ENCODE results near the gene COL9A3.

The COL9A3 gene

GRCh38 chr20:62882426-62882825 lies 65.6 kb downstream of the COL9A3 start:
- DNase-seq = no peak

GRCh38 chr20:62884556-62884955 lies 67.7 kb downstream of the COL9A3 start:
- DNase-seq = no peak

- DNase-seq = no peak
These were observed 68.4 kb downstream of the COL9A3 start for GRCh38 chr20:62885046-62885895.

GRCh38 chr20:62885896-62886708 lies 69.3 kb downstream of the COL9A3 start:
- no peak for DNase-seq

- no peak for DNase-seq
These were observed 69.8 kb downstream of the COL9A3 start for GRCh38 chr20:62886709-62887058.

GRCh38 chr20:62887152-62887859 lies 70.5 kb downstream of the COL9A3 start:
- no peak for DNase-seq

GRCh38 chr20:62887860-62888239 lies 71.0 kb downstream of the COL9A3 start:
- DNase-seq = no peak

GRCh38 chr20:62888406-62888805 lies 71.6 kb downstream of the COL9A3 start:
- no peak for DNase-seq

GRCh38 chr20:62888910-62889309 lies 72.1 kb downstream of the COL9A3 start:
- DNase-seq = no peak

- no peak for DNase-seq
These were observed 72.6 kb downstream of the COL9A3 start for GRCh38 chr20:62889411-62889810.

- DNase-seq = no peak
These were observed 73.0 kb downstream of the COL9A3 start for GRCh38 chr20:62889871-62890270.

GRCh38 chr20:62890444-62890843 lies 73.6 kb downstream of the COL9A3 start:
- DNase-seq = no peak

Measured in cerebellar nuclear complex (tissue), 1 donor.